NCI-H1092 treated with DMSO at 0.1 percent for 48 hours (cell line): ENCODE results near the gene ANXA4.
"Not testable (repeated sequence)": the region's sequence is repeated elsewhere in the genome, so short reads cannot be mapped to it uniquely, and the experiment has no call there.

ENCODE experiments used
- DNase-seq: peaks from one replicate; lab custom pipeline; 2025; lab: John Stamatoyannopoulos, UW

Gene ANXA4

DNA sequence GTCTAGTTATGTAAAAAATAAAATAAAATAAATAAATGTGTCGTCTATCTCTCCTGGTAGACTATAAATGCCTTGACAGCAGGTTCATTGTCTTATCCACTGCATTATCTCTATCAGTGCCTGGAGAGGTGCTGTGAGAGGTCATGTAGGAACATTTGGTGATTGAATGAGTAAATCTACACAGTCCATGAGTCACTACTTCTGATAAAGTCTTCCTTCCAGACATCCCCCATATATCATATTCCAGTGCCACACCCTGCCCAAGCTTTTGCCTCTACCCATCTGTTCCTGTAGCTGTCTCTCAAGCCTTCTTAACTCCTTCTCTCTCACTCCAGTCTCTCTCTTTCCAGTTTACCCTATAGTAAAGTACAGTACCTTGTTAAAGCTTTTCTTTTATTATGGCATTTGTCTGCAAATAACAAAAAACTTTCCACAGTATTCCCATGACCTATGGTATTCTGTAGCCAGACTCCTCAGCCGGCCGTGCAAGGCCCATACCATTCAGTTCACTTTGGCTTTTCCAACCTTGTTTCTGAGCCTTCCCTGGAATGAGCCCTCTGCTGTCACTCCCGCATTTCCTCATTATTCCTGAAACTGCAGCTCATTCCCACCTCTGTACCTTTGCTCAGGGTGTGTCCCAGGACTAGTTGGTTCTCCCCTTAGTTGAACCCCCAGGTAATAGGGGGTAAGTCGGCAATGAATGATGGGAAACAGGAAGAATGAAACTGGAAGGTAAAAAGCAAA is 37.5 kb downstream of the ANXA4 start:
- DNase-seq = no peak

GRCh38 chr2:69780921-69781320 is 39.0 kb downstream of the ANXA4 start:
- DNase-seq = no peak

DNA sequence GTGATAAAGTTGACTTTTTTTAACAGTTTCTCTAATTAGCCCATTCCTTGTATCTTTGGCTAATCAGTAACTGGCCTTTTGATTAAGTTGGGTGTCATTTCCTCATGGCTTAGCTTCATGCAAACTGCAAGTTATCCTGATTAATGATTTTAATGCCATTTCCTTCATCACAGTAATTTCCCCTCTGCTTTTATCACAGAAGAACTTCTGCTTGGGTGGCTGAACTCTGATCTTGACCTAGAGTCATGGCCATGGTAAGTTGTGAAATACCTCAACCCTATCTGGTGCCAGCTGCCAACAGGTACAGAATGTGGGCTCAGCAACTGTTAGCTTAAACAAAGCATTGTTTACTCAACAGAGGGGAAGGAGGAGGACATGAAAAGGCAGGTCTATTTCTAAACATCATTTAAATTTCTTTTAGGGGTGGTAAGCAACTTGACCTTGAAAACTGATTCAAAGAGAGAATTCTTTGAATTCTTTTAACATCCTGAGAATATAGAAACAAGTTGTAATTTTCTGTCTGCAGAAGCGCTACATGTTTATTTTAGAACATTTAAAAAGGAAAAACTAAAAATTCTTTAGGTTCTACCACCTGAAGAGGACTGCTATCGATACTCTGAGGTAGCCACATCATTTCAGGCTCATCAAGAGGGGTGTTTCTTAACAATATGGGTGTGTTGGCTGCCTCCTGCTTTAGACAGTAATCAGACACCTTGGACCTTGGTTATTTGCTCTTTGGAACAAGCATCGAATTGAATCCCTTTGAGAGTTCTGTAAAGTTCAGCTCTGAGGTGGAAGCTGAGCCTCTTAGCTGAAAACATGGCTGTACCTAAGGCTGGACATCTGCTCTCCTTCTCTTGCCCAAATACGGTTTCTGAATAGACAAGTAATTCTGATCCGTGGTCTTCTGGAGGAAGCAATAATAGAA is 39.7 kb downstream of the ANXA4 start:
- peak; percentile 10 for DNase-seq

DNA sequence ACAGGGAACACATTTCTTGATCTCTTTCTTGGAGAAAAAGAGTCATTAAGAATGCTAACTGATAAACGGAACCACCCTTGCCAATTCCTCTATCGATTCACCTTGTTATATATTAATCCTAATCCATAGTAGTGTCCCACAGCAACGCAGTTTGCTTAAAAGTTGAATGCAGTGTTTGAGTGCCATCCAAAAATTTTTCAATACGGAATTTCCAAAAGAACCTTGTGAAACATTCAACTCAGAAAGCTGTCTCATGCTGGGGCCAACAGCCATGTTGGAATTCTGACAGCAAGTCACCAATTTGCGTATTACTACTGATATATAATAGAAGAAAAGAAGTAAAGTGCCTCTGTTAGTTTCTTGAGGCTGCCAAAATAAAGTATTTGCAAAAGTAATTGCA is 42.3 kb downstream of the ANXA4 start:
- DNase-seq = no peak

DNA sequence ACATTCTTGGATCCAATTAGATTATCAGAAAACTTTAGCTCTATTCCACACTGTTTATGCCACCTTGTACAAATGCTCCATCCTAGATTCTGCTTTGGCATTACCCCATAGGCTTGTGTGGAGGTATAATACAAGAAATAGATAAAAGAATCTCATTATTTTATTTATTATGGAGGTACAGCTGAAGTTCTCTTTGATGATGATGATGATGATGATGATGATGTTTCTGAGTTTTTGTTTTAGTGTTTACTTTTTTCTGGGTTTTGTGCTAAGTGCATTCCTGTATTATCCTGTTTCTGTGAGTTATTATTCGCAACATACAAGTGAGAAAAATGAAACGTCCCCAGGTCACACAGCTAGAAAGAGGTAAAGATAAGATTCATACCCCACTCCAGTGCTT is 43.4 kb downstream of the ANXA4 start:
- DNase-seq = no peak

DNA sequence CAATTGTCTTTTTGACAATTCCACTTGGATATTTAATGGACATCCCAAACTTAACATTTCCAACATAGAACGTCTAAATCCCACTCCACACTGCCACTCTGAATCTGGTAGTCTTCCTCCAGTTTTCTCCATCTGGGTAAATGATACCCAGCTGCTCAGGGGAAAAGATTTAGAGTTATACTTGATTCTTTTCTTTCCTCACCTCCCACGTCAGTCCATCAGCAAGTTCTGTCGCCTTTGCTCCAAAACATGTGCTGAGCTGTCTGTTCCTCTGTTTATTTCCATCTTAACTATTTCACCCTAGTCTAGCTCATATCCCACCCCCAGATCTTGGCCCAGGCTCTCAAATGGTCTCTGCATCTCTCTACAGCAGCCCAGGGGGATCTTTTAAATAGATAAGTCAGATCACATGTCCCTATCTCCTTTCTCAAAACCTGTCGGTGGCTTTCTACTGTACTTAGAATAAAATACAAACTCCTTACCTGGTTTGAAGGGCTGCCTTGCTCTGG is 44.2 kb downstream of the ANXA4 start:
- DNase-seq = no peak

GRCh38 chr2:69789175-69789721 is 47.3 kb downstream of the ANXA4 start:
- DNase-seq = no peak

DNA sequence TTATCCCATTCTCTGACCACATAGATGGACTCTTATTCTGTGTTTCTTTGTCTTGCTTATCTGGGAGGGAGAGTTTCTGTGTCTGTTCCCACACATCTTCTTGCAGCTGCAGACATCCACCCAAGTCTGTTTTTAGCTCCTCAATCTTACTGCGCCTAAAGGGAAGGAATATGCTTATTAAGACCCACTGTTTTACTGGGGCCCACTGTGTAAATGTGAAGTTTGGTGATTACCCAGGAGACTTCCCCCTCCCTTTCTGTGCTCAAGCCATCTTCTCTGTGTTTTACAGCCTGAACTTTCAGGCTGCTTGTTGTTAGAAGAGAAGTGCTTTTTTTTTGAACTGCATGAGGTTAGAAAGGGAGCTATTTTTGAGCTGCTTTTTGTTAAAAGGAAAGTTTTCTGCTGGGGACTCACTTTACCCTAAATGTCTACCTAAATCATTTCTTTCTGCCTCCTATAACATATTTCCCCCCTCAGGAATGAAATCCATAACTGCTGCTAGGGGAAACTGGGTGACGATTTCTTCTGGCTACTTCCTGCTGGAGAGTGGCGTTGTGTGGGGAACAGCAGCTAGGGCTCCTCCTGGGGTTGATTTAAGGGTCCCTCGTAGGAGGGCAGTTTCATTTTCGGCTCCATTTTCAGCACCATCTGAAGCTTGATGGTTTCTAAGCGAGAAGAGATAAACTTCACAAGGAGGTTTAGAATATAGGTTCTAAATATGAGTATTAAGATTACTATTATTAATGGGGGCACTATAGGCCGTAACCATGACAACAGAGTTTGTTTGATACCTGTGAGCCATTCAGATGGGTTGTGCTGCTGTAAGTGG is 48.1 kb downstream of the ANXA4 start:
- DNase-seq = no peak

DNA sequence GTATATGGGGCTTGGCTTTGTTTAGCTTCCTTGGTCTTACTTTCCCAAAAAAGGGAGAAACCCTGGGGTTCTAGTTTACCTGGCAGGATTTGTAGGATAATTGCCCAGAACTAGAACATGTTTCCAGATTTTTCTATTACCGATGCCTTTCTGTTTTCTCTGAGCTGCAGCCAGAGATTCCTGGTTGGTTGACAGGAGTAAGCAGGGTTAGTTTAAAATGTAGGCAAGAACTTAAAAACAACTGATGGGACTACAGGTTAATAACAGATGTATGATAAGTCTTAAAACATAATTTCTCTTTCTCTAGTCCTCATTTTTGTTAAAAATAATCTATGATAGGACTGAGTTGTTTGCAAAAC is 48.6 kb downstream of the ANXA4 start:
- no peak for DNase-seq

DNA sequence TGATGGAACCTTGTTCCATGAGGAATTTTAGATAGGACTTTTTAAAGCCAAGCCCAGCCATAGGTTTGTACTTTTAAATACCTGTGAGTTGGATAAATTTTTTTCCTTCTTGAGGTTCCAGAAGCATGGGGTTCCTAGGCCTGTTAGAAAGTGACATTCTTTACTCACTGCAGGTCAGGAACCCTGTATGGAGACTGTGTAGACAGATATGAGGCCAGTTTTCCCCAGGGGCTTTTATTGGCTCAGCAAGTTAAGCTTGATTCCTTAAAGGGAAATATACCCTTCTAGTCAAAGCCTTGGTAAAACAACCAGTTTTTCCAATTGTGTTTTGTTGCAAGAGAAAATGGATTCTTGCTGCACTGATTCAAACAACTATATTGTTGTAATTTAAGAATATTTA is 49.1 kb downstream of the ANXA4 start:
- no peak for DNase-seq

- DNase-seq = no peak
Measured at GRCh38 chr2:69796174-69796573, 54.2 kb downstream of the ANXA4 start.

- DNase-seq = no peak
Measured at GRCh38 chr2:69797235-69797634, 55.3 kb downstream of the ANXA4 start.

- no peak for DNase-seq
Measured at GRCh38 chr2:69797836-69798289, 55.9 kb downstream of the ANXA4 start.

DNA sequence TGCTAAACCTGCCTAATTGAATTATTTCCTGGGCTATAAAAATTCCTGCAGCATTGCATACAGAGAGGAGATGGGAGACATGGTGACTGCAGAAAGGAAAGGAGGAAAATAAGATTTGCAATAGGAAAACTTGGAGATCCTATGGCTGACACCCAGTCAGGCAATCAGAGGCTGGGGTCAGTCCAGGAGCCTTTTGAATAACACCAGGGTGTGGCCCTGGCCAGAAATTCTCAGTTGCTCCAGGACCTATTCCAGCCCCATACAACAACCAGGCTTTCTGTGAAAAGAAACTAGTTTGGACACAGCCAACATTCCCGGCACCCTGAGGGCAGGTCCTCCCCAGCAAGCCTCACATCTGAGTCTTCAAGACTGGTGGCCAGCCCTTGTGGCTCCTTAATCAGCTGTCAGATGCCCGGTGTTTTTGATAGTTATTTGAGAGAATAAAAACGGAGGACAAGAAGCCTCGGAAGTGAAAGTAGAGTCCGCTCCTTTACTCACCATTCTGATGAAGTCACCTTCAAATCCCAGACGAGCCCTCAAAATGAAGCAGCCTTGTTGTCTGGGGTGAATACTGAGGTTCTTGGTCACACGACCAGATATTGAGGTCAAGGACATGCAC is 56.5 kb downstream of the ANXA4 start:
- no peak for DNase-seq

GRCh38 chr2:69798909-69799526 is 57.1 kb downstream of the ANXA4 start:
- no peak for DNase-seq

GRCh38 chr2:69801745-69802290 is 59.9 kb downstream of the ANXA4 start:
- DNase-seq = peak; percentile 66

DNA sequence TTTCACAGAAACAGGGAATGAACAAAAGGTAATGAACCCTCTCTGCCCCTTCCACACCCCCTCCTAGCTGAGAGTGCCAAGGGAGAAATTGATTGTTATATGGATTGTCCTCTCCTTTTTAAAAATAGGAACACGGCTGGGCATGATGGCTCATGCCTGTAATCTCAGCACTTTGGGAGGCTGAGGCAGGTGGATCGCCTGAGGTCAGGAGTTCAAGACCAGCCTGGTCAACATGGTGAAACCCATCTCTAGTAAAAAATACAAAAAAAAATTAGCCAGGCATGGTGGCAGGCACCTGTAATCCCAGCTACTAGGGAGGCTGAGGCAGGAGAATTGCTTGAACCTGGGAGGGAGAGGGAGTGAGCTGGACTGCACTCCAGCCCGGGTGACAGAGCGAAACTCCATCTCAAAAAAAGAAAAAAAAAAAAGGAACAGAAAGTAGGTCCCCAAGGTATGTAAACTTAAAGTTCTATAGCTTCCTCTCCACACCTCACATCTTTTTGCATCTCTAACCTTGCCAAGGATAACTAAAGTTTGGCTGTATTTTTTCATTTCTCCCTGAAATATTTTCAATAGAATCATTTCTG is 60.9 kb downstream of the ANXA4 start:
- DNase-seq = not testable (repeated sequence)

- no peak for DNase-seq
Measured at GRCh38 chr2:69804416-69804815, 62.5 kb downstream of the ANXA4 start.

DNA sequence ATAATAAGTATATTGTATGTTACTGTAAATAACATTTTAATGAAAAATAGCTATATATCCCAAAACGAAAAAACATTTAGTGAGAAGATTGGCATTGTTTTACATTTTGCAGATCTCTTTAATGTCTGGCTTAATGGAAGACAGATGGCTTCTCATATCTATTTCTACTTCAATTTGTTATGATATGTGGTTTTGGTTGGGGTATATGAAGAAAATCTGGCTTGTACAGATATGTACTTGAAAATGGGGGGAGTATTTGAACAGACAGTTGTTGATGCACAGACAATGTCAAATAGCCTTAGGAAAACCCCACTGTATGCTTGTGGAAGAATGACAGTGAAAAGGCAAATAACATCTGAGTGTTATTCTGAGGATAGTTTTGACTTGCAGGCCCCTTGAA is 64.0 kb downstream of the ANXA4 start:
- no peak for DNase-seq

DNA sequence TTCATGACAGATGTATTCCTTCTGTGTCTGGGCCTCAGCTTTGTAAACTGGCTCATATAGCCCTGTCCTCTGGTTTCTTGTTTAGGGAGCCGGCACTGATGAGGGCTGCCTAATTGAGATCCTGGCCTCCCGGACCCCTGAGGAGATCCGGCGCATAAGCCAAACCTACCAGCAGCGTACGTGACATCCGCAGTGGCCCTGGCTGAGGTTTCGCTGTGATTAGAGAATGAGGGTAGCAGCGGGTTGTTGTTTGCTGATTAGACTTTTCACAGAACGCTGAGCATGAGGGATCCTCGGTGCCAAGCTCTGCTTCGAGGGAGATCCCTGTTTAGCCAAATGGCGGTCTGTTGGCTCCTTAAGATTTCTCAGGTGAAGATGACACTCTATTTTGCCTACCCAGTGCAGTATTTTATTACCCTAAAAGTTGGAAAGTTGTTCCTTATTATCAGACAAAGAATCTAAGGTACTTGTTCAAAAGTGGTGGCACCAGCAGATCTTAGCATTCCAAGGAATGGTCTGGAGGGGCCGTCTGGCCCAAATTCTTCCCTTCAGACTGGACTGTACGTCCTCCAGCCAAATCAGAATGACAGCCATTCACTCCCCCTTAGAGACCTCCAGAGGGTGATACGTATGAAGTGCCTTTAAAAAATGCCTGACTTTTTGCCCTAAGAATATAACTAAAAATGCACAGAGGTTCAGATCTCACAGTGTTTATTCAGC is 66.0 kb downstream of the ANXA4 start:
- no peak for DNase-seq
